ENCODE results near the gene LCN1. TPM values are rescaled to one million over a fixed set of nuclear protein-coding genes. Genes with fewer than 3 reads are reported as not detected.
"Not testable (repeated sequence)": the region's sequence is repeated elsewhere in the genome, so short reads cannot be mapped to it uniquely, and the experiment has no call there.

LCN1 gene
- total RNA-seq, 1 experiment from 2014 or later = not detected

GRCh38 chr9:135547756-135548736 lies 26.8 kb downstream of the LCN1 start:
- no peak for TF ChIP-seq CTCF (IDR thresholded peaks at IDR 0.05; ENCODE audit: unreplicated experiment)
- H3K9me3 Mint-ChIP-seq (ENCODE audit: unreplicated experiment) = no peaks in the 10 kb centered on the region
- ChIA-PET POLR2A (no interaction called here), CTCF (no interaction called here)
- H3K27ac Mint-ChIP-seq (ENCODE audit: low read depth, unreplicated experiment) = no peak overlapping the region
- DNase-seq (ENCODE audit: unreplicated experiment) = no peak
- H3K4me1 Mint-ChIP-seq (ENCODE audit: insufficient read depth, unreplicated experiment) = peaks cover 5% of the 10 kb centered on the region
- no peaks in the 10 kb centered on the region for H3K36me3 Mint-ChIP-seq (ENCODE audit: insufficient read depth, unreplicated experiment)
- intact Hi-C loops (cut with micrococcal nuclease) = no loop called here
- BruUV-seq (replicated peaks) = no TSS peak
- peaks cover 21% of the 10 kb centered on the region for H3K27me3 Mint-ChIP-seq (ENCODE audit: insufficient read depth, unreplicated experiment)
- no peak overlapping the region for H3K4me3 Mint-ChIP-seq (ENCODE audit: unreplicated experiment)

- intact Hi-C loops (cut with micrococcal nuclease); CTCF ChIA-PET; H3K4me1 Mint-ChIP-seq (ENCODE audit: insufficient read depth, unreplicated experiment); H3K9me3 Mint-ChIP-seq (ENCODE audit: unreplicated experiment); DNase-seq (ENCODE audit: unreplicated experiment); H3K36me3 Mint-ChIP-seq (ENCODE audit: insufficient read depth, unreplicated experiment); POLR2A ChIA-PET; BruUV-seq (replicated peaks); H3K27ac Mint-ChIP-seq (ENCODE audit: low read depth, unreplicated experiment); H3K4me3 Mint-ChIP-seq (ENCODE audit: unreplicated experiment): not testable (repeated sequence)
- H3K27me3 Mint-ChIP-seq (ENCODE audit: insufficient read depth, unreplicated experiment) = peaks cover 24% of the 10 kb centered on the region
These were observed 28.5 kb downstream of the LCN1 start for GRCh38 chr9:135549478-135550343.

GRCh38 chr9:135550344-135550918 lies 29.2 kb downstream of the LCN1 start:
- Mint-ChIP-seq H3K27me3 (ENCODE audit: insufficient read depth, unreplicated experiment) (peaks cover 17% of the 10 kb centered on the region), H3K4me3 (ENCODE audit: unreplicated experiment) (no peak overlapping the region), H3K27ac (ENCODE audit: low read depth, unreplicated experiment) (no peak overlapping the region), H3K36me3 (ENCODE audit: insufficient read depth, unreplicated experiment) (no peaks in the 10 kb centered on the region), H3K4me1 (ENCODE audit: insufficient read depth, unreplicated experiment) (no peaks in the 10 kb centered on the region), H3K9me3 (ENCODE audit: unreplicated experiment) (no peaks in the 10 kb centered on the region)
- no peak for DNase-seq (ENCODE audit: unreplicated experiment)
- no TSS peak for BruUV-seq (replicated peaks)
- CTCF ChIA-PET = interaction anchor here (0.6 kb wide), 2 partner anchors 61 to 619 kb away, joined by 3 read pairs; no protein-coding TSS in a partner anchor
- intact Hi-C loops (cut with micrococcal nuclease) = no loop called here
- POLR2A ChIA-PET = no interaction called here
- TF ChIP-seq CTCF (IDR thresholded peaks at IDR 0.05; ENCODE audit: unreplicated experiment) = no peak

- no peak for TF ChIP-seq CTCF (IDR thresholded peaks at IDR 0.05; ENCODE audit: unreplicated experiment)
- H3K4me1 Mint-ChIP-seq (ENCODE audit: insufficient read depth, unreplicated experiment) = no peaks in the 10 kb centered on the region
- intact Hi-C loops (cut with micrococcal nuclease) = no loop called here
- BruUV-seq (replicated peaks) = no TSS peak
- no peaks in the 10 kb centered on the region for H3K9me3 Mint-ChIP-seq (ENCODE audit: unreplicated experiment)
- no peak overlapping the region for H3K4me3 Mint-ChIP-seq (ENCODE audit: unreplicated experiment)
- H3K27me3 Mint-ChIP-seq (ENCODE audit: insufficient read depth, unreplicated experiment) = peaks cover 15% of the 10 kb centered on the region
- POLR2A ChIA-PET = no interaction called here
- no peak for DNase-seq (ENCODE audit: unreplicated experiment)
- H3K27ac Mint-ChIP-seq (ENCODE audit: low read depth, unreplicated experiment) = no peak overlapping the region
- no peaks in the 10 kb centered on the region for H3K36me3 Mint-ChIP-seq (ENCODE audit: insufficient read depth, unreplicated experiment)
- CTCF ChIA-PET = interaction anchor here (0.6 kb wide), 2 partner anchors 62 to 620 kb away, joined by 3 read pairs; no protein-coding TSS in a partner anchor
These were observed 29.8 kb downstream of the LCN1 start for GRCh38 chr9:135551031-135551430.

Measured in MCF 10A (cell line).